A549 (cell line): ENCODE results near the gene ERGIC1. TPM values are rescaled to one million over a fixed set of nuclear protein-coding genes. Genes with fewer than 3 reads are reported as not detected.

Experiments
- ATAC-seq, 2 experiments: fragments of 200-7000 bp in 1 of 2; fragments of >200 bp in 1 of 2; cut with Nextera tagmentation in 1 of 2; cut with Tn5 transposase in 1 of 2; 3 replicates each; pipeline versions ENCODE4 v1.8.0 to v1.9.1; 2018 to 2020; ENCODE audit warnings: mild to moderate bottlenecking in 1 of 2, moderate library complexity in 1 of 2
- CTCF ChIA-PET: fragments of 300-600 bp; sonication (Branson Sonifier 250); formaldehyde crosslinking; extraction: SDS; loops from one replicate; lab custom pipeline; 2021; ENCODE audit warnings: antibody characterized with exemption, inconsistent platforms; lab: Yijun Ruan, JAX
- POLR2A ChIA-PET: fragments of 350-600 bp; formaldehyde crosslinking; extraction: SDS; loops from one replicate; lab custom pipeline; 2021; ENCODE audit warnings: antibody characterized with exemption, inconsistent platforms; lab: Yijun Ruan, JAX
- DNase-seq, 2 experiments: peaks; one replicate each; pipeline versions ENCODE4 v3.0.0 to v3.0.0-alpha.2; 2011 to 2016; ENCODE audit warnings: low read depth in 1 of 2, low spot score in 1 of 2
- FAIRE-seq: peaks from 2 replicates; lab custom pipeline; 2011; peaks lifted over from hg19 to GRCh38; lab: Jason Lieb, UNC
- H3K27ac ChIP-seq, 2 experiments: fragments of >200 bp; sonication (Bioruptor Twin); formaldehyde crosslinking; 3 replicates each; pipeline ENCODE4 v1.5.1; 2016 to 2017
- H3K4me1 ChIP-seq: fragments of >200 bp; sonication (Bioruptor Twin); formaldehyde crosslinking; 3 replicates; pipeline ENCODE4 v1.6.1; 2016
- H3K4me2 ChIP-seq: fragments of >200 bp; sonication (Bioruptor Twin); formaldehyde crosslinking; 3 replicates; pipeline ENCODE4 v1.6.1; 2016
- H3K4me3 ChIP-seq: fragments of >200 bp; sonication (Bioruptor Twin); formaldehyde crosslinking; 3 replicates; pipeline ENCODE4 v1.5.1; 2016
- H3K9me3 ChIP-seq: fragments of >200 bp; sonication (Bioruptor Twin); formaldehyde crosslinking; 3 replicates; pipeline ENCODE4 v1.6.1; 2016
- BHLHE40 ChIP-seq: IDR thresholded peaks from 2 replicates; pipeline ENCODE4 v1.6.1; 2012; ENCODE audit warnings: low read depth, low read length, inconsistent platforms
- CHD4 ChIP-seq: fragments of 200-600 bp; sonication (generic); IDR thresholded peaks from 2 replicates; pipeline ENCODE4 v1.6.1; 2016; ENCODE audit warnings: antibody characterized with exemption, mild to moderate bottlenecking, borderline replicate concordance
- E2F6 ChIP-seq: IDR thresholded peaks from 2 replicates; pipeline ENCODE4 v1.6.1; 2012; ENCODE audit warnings: low read depth, borderline replicate concordance
- FOSL2 ChIP-seq, 2 experiments: fragments of 450-650 bp in 1 of 2; fragments of >200 bp in 1 of 2; sonication (Bioruptor Twin) in 1 of 2; formaldehyde crosslinking; IDR thresholded peaks; 2 replicates each; pipeline versions ENCODE4 v1.5.0 to v1.6.1; 2016 to 2020; ENCODE audit warnings: mild to moderate bottlenecking in 1 of 2, moderate library complexity in 1 of 2
- GATA3 ChIP-seq: IDR thresholded peaks from 2 replicates; pipeline ENCODE4 v1.6.1; 2012; ENCODE audit warnings: borderline replicate concordance
- HEYL ChIP-seq: fragments of 250-450 bp; sonication (Bioruptor Pico); IDR thresholded peaks from 2 replicates; pipeline ENCODE4 v1.8.0; 2021; ENCODE audit warnings: mild to moderate bottlenecking, moderate library complexity
- HOXB13 ChIP-seq: fragments of 250-450 bp; sonication (Bioruptor Pico); IDR thresholded peaks from 2 replicates; pipeline ENCODE4 v1.5.0; 2020; ENCODE audit warnings: low read depth, mild to moderate bottlenecking, moderate library complexity
- JUNB ChIP-seq: fragments of >200 bp; sonication (Bioruptor Twin); formaldehyde crosslinking; IDR thresholded peaks from 2 replicates; pipeline ENCODE4 v1.6.1; 2016
- MAX ChIP-seq: IDR thresholded peaks from 2 replicates; pipeline ENCODE4 v1.6.1; 2012
- NPAS2 ChIP-seq: fragments of 250-450 bp; sonication (Bioruptor Pico); IDR thresholded peaks from 2 replicates; pipeline ENCODE4 v1.8.0; 2022; ENCODE audit warnings: mild to moderate bottlenecking, moderate library complexity, borderline replicate concordance
- NR3C1 ChIP-seq: fragments of >200 bp; sonication (Bioruptor Twin); formaldehyde crosslinking; IDR thresholded peaks from 3 replicates; pipeline ENCODE4 v1.6.1; 2017
- PHF8 ChIP-seq: fragments of 200-600 bp; sonication (generic); IDR thresholded peaks from 2 replicates; pipeline ENCODE4 v1.6.1; 2016; ENCODE audit warnings: low read depth, mild to moderate bottlenecking, antibody characterized with exemption, moderate library complexity, borderline replicate concordance
- ZFP36 ChIP-seq: fragments of 450-650 bp; IDR thresholded peaks from 2 replicates; pipeline ENCODE4 v1.6.1; 2014; ENCODE audit warnings: borderline replicate concordance; ENCODE audit not compliant: partially characterized antibody
- ZSCAN20 ChIP-seq: fragments of 250-450 bp; sonication (Bioruptor Pico); IDR thresholded peaks from 2 replicates; pipeline ENCODE4 v1.8.0; 2022; ENCODE audit warnings: mild to moderate bottlenecking, moderate library complexity
- WGBS: methylation state at CpG from one replicate; pipeline ENCODE4 v1.1.6; 2017; ENCODE audit errors: missing lambda C conversion rate; 5-methylcytosine and 5-hydroxymethylcytosine counted together
- polyA plus RNA-seq, 4 experiments: library from polyadenylated mRNA; depleted of rRNA in 3 of 4; stranded (reverse); fragments of >200 nt; fragmentation: RNase III in 1 of 4; extraction: RNeasy Plus Mini Kit Qiagen cat#74134 plus additional on column Dnase treatment in 1 of 4; gene quantifications; 2 replicates in 3 of 4; 3 replicates in 1 of 4; pipeline ENCODE4 v1.2.3, GENCODE V29; 2011 to 2017
- TF ChIP-seq, protein P1 (sequence below): fragments of 250-450 bp; sonication (Bioruptor Pico); IDR thresholded peaks from 2 replicates; pipeline ENCODE4 v1.5.0; 2020; ENCODE audit warnings: low read depth, mild to moderate bottlenecking, moderate library complexity
- TF ChIP-seq, protein P2 (sequence below): IDR thresholded peaks from 2 replicates; pipeline ENCODE4 v1.6.1; 2012

Gene ERGIC1
- polyA plus RNA-seq, 2 of the 4 experiments (the other 2 are of a cell fraction), result 176 to 304 TPM

DNA sequence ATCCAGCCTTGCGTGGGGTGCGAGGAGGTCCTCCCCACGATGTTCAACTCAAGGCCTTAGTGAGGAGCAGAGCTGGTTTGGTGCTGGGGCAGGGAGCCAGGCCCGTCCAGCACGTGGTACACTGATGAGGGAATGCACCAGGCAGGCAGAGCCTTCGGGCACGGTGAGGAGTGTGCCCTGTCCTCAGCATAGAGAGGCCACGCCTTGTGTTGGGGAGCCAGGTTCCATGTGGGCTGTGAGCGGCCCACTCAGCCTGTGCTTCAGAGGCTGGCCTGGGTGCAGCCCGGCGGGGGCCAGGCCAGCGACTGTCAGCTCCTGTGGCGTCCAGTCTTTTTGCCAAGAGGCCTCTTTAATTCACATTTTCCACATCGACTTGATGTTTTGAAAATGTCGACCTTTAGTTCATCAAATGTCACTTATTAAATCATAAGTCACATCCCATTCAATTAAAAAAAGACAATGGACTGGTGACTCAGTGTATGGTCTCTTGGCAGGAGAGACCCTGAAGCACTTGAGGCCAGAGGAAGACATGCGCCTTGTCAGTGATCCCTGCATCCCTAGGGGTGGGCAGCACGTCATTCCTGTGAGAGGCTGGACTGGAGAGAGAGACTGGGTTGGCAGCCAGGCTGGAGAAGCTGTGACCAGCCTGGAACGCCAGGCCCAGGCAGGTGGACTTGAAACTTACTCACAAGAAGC lies 21.7 kb downstream of the ERGIC1 start:
- no peak for ATAC-seq

DNA sequence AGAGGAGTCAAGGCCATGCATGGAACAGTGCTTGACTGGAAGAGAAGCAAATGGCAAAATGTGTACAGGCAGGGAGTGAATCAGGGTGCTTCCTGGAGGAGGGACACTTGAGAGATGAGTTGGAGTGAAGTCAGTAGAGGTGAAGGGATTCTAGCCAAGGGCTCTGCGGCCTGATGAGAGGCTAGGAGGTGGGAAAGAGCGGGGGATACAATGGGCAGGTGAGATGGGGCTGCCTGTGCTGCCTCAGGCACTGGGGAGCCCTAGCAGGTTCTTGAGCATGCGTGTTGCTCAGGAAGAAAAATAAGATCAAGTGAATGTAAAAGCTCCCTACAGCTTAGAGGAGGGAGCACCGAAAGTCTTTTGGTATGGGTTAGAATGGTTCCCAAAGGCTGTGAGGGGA lies 22.3 kb downstream of the ERGIC1 start:
- FAIRE-seq (no peak), DNase-seq (no peak), ATAC-seq (no peak)
- H3K27ac ChIP-seq, result peak overlapping the region; percentile 96 to 99
- no peaks in the 10 kb centered on the region for H3K9me3 ChIP-seq
- POLR2A ChIA-PET, result no interaction called here
- CTCF ChIA-PET, result interaction anchor here (0.6 to 1.3 kb wide), 3 partner anchors 140 to 432 kb away, joined by 3 read pairs; no protein-coding TSS in a partner anchor
- peaks cover 99% of the 10 kb centered on the region for H3K4me1 ChIP-seq
- WGBS, result 96% methylated on average over 4 of the region's 4 CpGs
- TF ChIP-seq ZFP36 (peak; percentile 73), PHF8 (no peak)
- H3K4me3 ChIP-seq, result no peak overlapping the region
- no peak overlapping the region; the same call in 2 of the 3 replicates for H3K4me2 ChIP-seq

More for the DNA sequence above, 21.7 kb downstream of the ERGIC1 start:
- peak overlapping the region; percentile 96 to 99 for H3K27ac ChIP-seq
- POLR2A ChIA-PET, result no interaction called here
- CTCF ChIA-PET, result interaction anchor here (0.6 to 1.4 kb wide), 3 partner anchors 10 to 431 kb away, joined by 3 to 4 read pairs (median 3); no protein-coding TSS in a partner anchor
- H3K4me3 ChIP-seq, result no peak overlapping the region
- H3K4me2 ChIP-seq, result peak overlapping the region; percentile 6; the same call in 1 of the 3 replicates
- FAIRE-seq (no peak), DNase-seq (no peak)
- WGBS, result 78% methylated on average over 18 of the region's 18 CpGs
- no peak for TF ChIP-seq HEYL
- TF ChIP-seq MAX, result 0 out of 2 replicates have a peak, but pooled peaks have one; percentile 11
- H3K9me3 ChIP-seq, result no peaks in the 10 kb centered on the region
- peaks cover 97% of the 10 kb centered on the region for H3K4me1 ChIP-seq

DNA sequence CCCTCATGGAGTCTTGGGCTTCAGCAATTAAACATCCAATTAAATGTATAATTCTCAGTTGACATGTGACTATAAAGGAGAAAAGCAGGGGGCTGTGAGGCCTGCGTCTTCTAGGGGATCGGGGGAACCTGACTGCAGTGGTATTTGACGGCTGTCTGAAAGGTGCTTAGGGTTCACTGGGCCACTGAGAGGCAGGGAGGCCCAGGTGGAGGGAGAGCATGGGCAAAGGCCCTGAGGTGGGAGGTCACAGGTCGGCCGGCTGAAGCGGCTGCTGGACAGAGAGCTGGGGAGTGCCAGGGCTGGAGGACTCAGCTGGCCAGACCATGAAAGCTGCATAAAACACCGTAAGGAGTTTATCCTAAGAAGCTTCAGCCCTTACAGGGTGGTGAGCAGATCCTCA lies 23.9 kb downstream of the ERGIC1 start:
- FAIRE-seq (no peak), DNase-seq (no peak), ATAC-seq (peak; percentile 11 to 17; a peak in 5 of 6 replicates)
- CTCF ChIA-PET, result interaction anchor here (0.7 to 5.1 kb wide), 4 partner anchors 10 to 141 kb away, joined by 3 to 26 read pairs (median 8); no protein-coding TSS in a partner anchor
- H3K27ac ChIP-seq, result peak overlapping the region; percentile 96 to 99
- H3K9me3 ChIP-seq, result no peaks in the 10 kb centered on the region
- POLR2A ChIA-PET, result interaction anchor here (1.1 to 2.1 kb wide), 3 partner anchors 11 to 87 kb away, joined by 3 to 21 read pairs (median 8); partner anchors contain the start of genes DUSP1 and ERGIC1
- TF ChIP-seq CHD4 (no peak), HOXB13 (CRISPR knock-in tag) (peak; percentile 53; the same call in 1 of the 2 replicates), NPAS2 (CRISPR knock-in tag) (no peak), FOSL2 (IDR thresholded peaks at IDR 0.05) (no peak), FOSL2 (CRISPR knock-in tag; IDR thresholded peaks at IDR 0.05) (no peak), GATA3 (no peak), E2F6 (no peak), ZSCAN20 (CRISPR knock-in tag) (no peak), BHLHE40 (no peak), JUNB (no peak), NR3C1 (no peak)
- TF ChIP-seq, protein P1, sequence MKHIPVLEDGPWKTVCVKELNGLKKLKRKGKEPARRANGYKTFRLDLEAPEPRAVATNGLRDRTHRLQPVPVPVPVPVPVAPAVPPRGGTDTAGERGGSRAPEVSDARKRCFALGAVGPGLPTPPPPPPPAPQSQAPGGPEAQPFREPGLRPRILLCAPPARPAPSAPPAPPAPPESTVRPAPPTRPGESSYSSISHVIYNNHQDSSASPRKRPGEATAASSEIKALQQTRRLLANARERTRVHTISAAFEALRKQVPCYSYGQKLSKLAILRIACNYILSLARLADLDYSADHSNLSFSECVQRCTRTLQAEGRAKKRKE, result peak; percentile 6; the same call in 1 of the 2 replicates
- TF ChIP-seq, protein P2, sequence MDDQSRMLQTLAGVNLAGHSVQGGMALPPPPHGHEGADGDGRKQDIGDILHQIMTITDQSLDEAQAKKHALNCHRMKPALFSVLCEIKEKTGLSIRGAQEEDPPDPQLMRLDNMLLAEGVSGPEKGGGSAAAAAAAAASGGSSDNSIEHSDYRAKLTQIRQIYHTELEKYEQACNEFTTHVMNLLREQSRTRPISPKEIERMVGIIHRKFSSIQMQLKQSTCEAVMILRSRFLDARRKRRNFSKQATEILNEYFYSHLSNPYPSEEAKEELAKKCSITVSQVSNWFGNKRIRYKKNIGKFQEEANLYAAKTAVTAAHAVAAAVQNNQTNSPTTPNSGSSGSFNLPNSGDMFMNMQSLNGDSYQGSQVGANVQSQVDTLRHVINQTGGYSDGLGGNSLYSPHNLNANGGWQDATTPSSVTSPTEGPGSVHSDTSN, result no peak
- H3K4me2 ChIP-seq, result peak overlapping the region; percentile 63
- no peak overlapping the region for H3K4me3 ChIP-seq
- WGBS, result 77% methylated on average over 7 of the region's 7 CpGs
- H3K4me1 ChIP-seq, result peaks cover 99% of the 10 kb centered on the region
